Endothelial cell of umbilical vein (primary cell): ENCODE results near the gene PLEKHG3. TPM values are rescaled to one million over a fixed set of nuclear protein-coding genes. Genes with fewer than 3 reads are reported as not detected.
A peak's percentile ranks its signal among the peaks of the same experiment; 100 is the strongest.

ENCODE experiments used
- BruUV-seq: library from RNA; stranded (reverse); fragments of 400-500 nt; replicated peaks from 2 replicates; lab custom pipeline; 2021; lab: Mats Ljungman, UMichigan
- CTCF ChIA-PET: fragments of 300-600, 350-600 bp; sonication (Branson Sonifier 250); formaldehyde crosslinking; loops from one replicate; lab custom pipeline; 2021; ENCODE audit warnings: antibody characterized with exemption, inconsistent platforms; lab: Charles Lee
- POLR2A ChIA-PET: fragments of 300-600, 350-600 bp; sonication (Branson Sonifier 250); formaldehyde crosslinking; loops from one replicate; lab custom pipeline; 2021; ENCODE audit warnings: antibody characterized with exemption, inconsistent platforms; lab: Charles Lee
- DNase-seq: peaks from one replicate; pipeline ENCODE4 v3.0.0-alpha.2; 2011; ENCODE audit warnings: low read depth, low spot score
- FAIRE-seq: peaks from 2 replicates; lab custom pipeline; 2011; peaks lifted over from hg19 to GRCh38; lab: Jason Lieb, UNC
- H2AFZ ChIP-seq: 2 replicates; pipeline ENCODE4 v1.6.0; 2012; ENCODE audit warnings: low read depth, low read length, control low read depth, inconsistent platforms
- H3K27ac ChIP-seq: 2 replicates; pipeline ENCODE4 v1.5.1; 2011; ENCODE audit warnings: low read depth, mild to moderate bottlenecking, control low read depth, low read length, moderate library complexity; ENCODE audit not compliant: insufficient read depth
- H3K27me3 ChIP-seq, 2 experiments: 2 replicates each; pipeline versions ENCODE4 v1.6.0 to v1.6.1; 2011; ENCODE audit warnings: low read length in 2 of 2, mixed read lengths in 1 of 2; ENCODE audit not compliant: control insufficient read depth in 2 of 2, insufficient read depth in 2 of 2
- H3K36me3 ChIP-seq, 2 experiments: 2 replicates in 1 of 2; 3 replicates in 1 of 2; pipeline ENCODE4 v1.5.1; 2011; ENCODE audit warnings: low read length in 2 of 2, mild to moderate bottlenecking in 1 of 2, moderate library complexity in 1 of 2; ENCODE audit not compliant: control insufficient read depth in 2 of 2, insufficient read depth in 2 of 2; ENCODE audit errors: extremely low read depth in 1 of 2
- H3K4me1 ChIP-seq: 3 replicates; pipeline ENCODE4 v1.5.1; 2011; ENCODE audit warnings: mild to moderate bottlenecking, low read length; ENCODE audit not compliant: control insufficient read depth, insufficient read depth; ENCODE audit errors: extremely low read depth
- H3K4me2 ChIP-seq: 2 replicates; pipeline ENCODE4 v1.6.1; 2011; ENCODE audit warnings: low read length, control low read depth, mixed read lengths; ENCODE audit not compliant: insufficient read depth
- H3K4me3 ChIP-seq, 3 experiments: fragments of 200-600 bp in 1 of 3; sonication (generic), shearing (Covaris generic) in 1 of 3; replicated peaks in 1 of 3; 2 replicates each; pipeline ENCODE4 v1.5.1; 2011 to 2016; ENCODE audit warnings: control low read depth in 3 of 3, low read length in 3 of 3, mild to moderate bottlenecking in 2 of 3, inconsistent platforms in 1 of 3, low read depth in 1 of 3, moderate library complexity in 1 of 3; ENCODE audit not compliant: insufficient read depth in 1 of 3
- H3K79me2 ChIP-seq: 2 replicates; pipeline ENCODE4 v1.6.0; 2012; ENCODE audit warnings: low read length, inconsistent platforms; ENCODE audit not compliant: control insufficient read depth, insufficient read depth
- H3K9ac ChIP-seq: replicated peaks from 2 replicates; pipeline ENCODE3; 2011; ENCODE audit warnings: low read length, control low read depth; ENCODE audit not compliant: insufficient read depth; ENCODE audit errors: extremely low read depth
- H3K9me1 ChIP-seq: replicated peaks from 3 replicates; pipeline ENCODE4 v1.6.0; 2011; ENCODE audit warnings: mild to moderate bottlenecking, low read length; ENCODE audit not compliant: control insufficient read depth, insufficient read depth; ENCODE audit errors: extremely low read depth
- H3K9me3 ChIP-seq: replicated peaks from 2 replicates; pipeline ENCODE4 v1.5.1; 2012; ENCODE audit warnings: low read length, inconsistent platforms; ENCODE audit not compliant: control insufficient read depth, insufficient read depth
- H4K20me1 ChIP-seq: replicated peaks from 2 replicates; pipeline ENCODE3; 2011; ENCODE audit warnings: mild to moderate bottlenecking, low read length; ENCODE audit not compliant: control insufficient read depth, insufficient read depth; ENCODE audit errors: extremely low read depth
- GATA2 ChIP-seq: IDR thresholded peaks from 2 replicates; pipeline ENCODE4 v1.7.0; 2011; ENCODE audit warnings: low read depth, mild to moderate bottlenecking, moderate library complexity, mixed read lengths, low read length; ENCODE audit not compliant: insufficient read length, insufficient read depth
- JUN ChIP-seq: IDR thresholded peaks from 2 replicates; pipeline ENCODE4 v1.6.1; 2011; ENCODE audit warnings: borderline replicate concordance, low read depth; ENCODE audit not compliant: insufficient read length, insufficient read depth
- POLR2A ChIP-seq: IDR thresholded peaks from 2 replicates; pipeline ENCODE4 v1.6.1; 2012; ENCODE audit warnings: low read depth, mild to moderate bottlenecking, control low read depth, low read length
- POLR2AphosphoS5 ChIP-seq: IDR thresholded peaks from 2 replicates; pipeline ENCODE4 v1.6.1; 2012; ENCODE audit warnings: low read depth, mild to moderate bottlenecking, control low read depth, low read length, moderate library complexity; ENCODE audit not compliant: insufficient read depth
- dilution Hi-C: fragments of 300-500 bp; cut with MboI; formaldehyde crosslinking; loops from one replicate; pipeline ENCODE4 v1.15.0; 2019; ENCODE audit warnings: low sequenced_read_pairs; ENCODE audit not compliant: extremely low pct_ligation_motif_present
- intact Hi-C: fragments of 100-400 bp; cut with micrococcal nuclease; formaldehyde crosslinking; loops from one replicate; pipeline ENCODE4 v1.10.0; 2022
- polyA plus RNA-seq, 4 experiments: library from polyadenylated mRNA; depleted of rRNA in 3 of 4; stranded (reverse) in 3 of 4; unstranded in 1 of 4; fragments of >200 nt; gene quantifications; 2 replicates each; pipeline versions ENCODE4 v1.2.1 to v1.2.3, GENCODE V29; 2011 to 2012; ENCODE audit warnings: missing spikeins in 1 of 4
- total RNA-seq: library from RNA; stranded (reverse); gene quantifications from 2 replicates; pipeline ENCODE4 v1.2.3, GENCODE V29; 2021

Gene PLEKHG3
- total and polyA plus RNA-seq, 2 donors (not counting 3 experiments of a cell fraction or from before 2014, with no cell fraction given), result 6.6 to 8.0 TPM

- no peak overlapping the region for H3K9ac ChIP-seq
- H3K36me3 ChIP-seq, result no peaks in the 10 kb centered on the region
- H2AFZ ChIP-seq, result no peak overlapping the region
- no peak for TF ChIP-seq POLR2AphosphoS5
- intact Hi-C loops (loop anchor here (2.0 to 5.0 kb wide), 5 partner anchors 58 to 251 kb away; partner anchors contain the start of genes FNTB, HSPA2 and PLEKHG3), dilution Hi-C loops (no loop called here)
- CTCF ChIA-PET, result interaction anchor here (0.9 to 2.5 kb wide), 6 partner anchors 10 to 92 kb away, joined by 3 to 28 read pairs (median 6); no protein-coding TSS in a partner anchor
- no TSS peak for BruUV-seq
- no peaks in the 10 kb centered on the region for H3K9me3 ChIP-seq
- DNase-seq, result no peak
- H3K9me1 ChIP-seq, result no peaks in the 10 kb centered on the region
- H3K27me3 ChIP-seq, result no peaks in the 10 kb centered on the region
- no peak overlapping the region for H3K27ac ChIP-seq
- no peak overlapping the region for H3K4me2 ChIP-seq
- POLR2A ChIA-PET, result no interaction called here
- H3K4me3 ChIP-seq, result no peak overlapping the region
- no peak for FAIRE-seq
- no peaks in the 10 kb centered on the region for H4K20me1 ChIP-seq
- H3K79me2 ChIP-seq, result no peaks in the 10 kb centered on the region
- H3K4me1 ChIP-seq, result peaks cover 21% of the 10 kb centered on the region
These were observed 59.0 kb downstream of the PLEKHG3 start for GRCh38 chr14:64763085-64763782.

GRCh38 chr14:64763801-64764621 is 59.8 kb downstream of the PLEKHG3 start:
- Histone ChIP-seq H3K9ac (no peak overlapping the region), H4K20me1 (no peaks in the 10 kb centered on the region), H2AFZ (peak overlapping the region; percentile 64), H3K27ac (peak overlapping the region; percentile 30), H3K79me2 (no peaks in the 10 kb centered on the region), H3K4me2 (peak overlapping the region; percentile 4), H3K27me3 (no peaks in the 10 kb centered on the region), H3K4me3 (no peak overlapping the region), H3K36me3 (no peaks in the 10 kb centered on the region), H3K9me1 (no peaks in the 10 kb centered on the region), H3K4me1 (peaks cover 21% of the 10 kb centered on the region), H3K9me3 (no peaks in the 10 kb centered on the region)
- TF ChIP-seq POLR2A, result no peak
- no peak for TF ChIP-seq JUN
- no peak for TF ChIP-seq GATA2
- dilution Hi-C loops (no loop called here), intact Hi-C loops (loop anchor here (1.0 to 5.0 kb wide), 6 partner anchors 59 to 252 kb away; partner anchors contain the start of genes FNTB, HSPA2 and PLEKHG3)
- FAIRE-seq (peak; percentile 85), DNase-seq (peak; percentile 44)
- ChIA-PET POLR2A (no interaction called here), CTCF (interaction anchor here (0.5 to 3.4 kb wide), 28 partner anchors 12 to 420 kb away, joined by 3 to 56 read pairs (median 4); partner anchors contain the start of genes MTHFD1 and PLEKHG3)
- BruUV-seq, result no TSS peak
